Right hindlimb (tissue), 1 donor: Measurements from ENCODE around the gene TNFRSF13B.
"Not testable (repeated sequence)": the region's sequence is repeated elsewhere in the genome, so short reads cannot be mapped to it uniquely, and the experiment has no call there.

Experiments
- DNase-seq: peaks from one replicate; pipeline ENCODE4 v3.0.0-alpha.2; 2018

The TNFRSF13B gene

DNA sequence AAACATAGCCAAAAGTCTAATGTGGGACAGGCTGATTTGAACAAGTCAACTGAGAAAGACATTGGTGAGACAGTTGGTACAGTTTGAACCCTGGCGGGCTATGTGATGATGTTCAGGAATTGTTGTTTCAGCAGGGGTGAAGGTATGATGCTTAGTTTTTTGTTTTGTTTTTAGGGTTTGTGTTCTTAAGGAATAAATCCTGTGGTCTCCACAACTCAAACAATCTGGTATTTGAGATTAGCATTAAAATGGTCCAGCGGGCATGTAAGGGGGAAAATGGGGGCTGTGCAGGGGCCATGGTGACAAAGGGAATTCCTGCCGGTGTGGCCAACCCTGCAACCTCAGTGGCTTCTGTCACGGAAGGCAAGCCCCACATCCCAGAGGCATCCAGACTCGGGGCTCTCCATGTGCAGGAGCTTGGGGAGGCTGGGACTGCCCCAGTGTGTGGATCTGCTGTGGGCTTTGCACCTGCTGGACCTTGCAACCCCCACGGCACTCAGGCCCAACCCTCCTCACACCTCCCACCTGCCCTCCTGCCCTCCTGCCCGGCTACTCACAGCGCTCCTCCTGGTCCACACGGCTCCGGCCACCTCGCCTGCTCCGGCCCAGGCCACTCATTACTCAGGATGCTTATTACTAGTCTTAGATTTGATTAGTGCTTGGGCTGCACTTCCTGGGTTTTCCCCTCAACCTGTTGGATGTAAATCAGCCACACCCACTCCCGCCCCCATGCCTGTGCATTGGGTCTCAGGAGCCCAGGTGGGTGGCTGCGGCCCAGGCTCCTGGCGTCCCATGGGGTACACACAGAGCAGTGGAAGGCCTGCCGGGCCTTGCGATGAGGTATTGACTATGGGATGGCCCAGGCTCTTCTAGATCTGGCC lies at the start of gene TNFRSF13B:
Gene TNFRSF13B, minus strand, starts transcription at position 661 of the 881 bp plus-strand sequence. Its CDS starts 43 bp downstream, at position 618.
- no peak for DNase-seq

DNA sequence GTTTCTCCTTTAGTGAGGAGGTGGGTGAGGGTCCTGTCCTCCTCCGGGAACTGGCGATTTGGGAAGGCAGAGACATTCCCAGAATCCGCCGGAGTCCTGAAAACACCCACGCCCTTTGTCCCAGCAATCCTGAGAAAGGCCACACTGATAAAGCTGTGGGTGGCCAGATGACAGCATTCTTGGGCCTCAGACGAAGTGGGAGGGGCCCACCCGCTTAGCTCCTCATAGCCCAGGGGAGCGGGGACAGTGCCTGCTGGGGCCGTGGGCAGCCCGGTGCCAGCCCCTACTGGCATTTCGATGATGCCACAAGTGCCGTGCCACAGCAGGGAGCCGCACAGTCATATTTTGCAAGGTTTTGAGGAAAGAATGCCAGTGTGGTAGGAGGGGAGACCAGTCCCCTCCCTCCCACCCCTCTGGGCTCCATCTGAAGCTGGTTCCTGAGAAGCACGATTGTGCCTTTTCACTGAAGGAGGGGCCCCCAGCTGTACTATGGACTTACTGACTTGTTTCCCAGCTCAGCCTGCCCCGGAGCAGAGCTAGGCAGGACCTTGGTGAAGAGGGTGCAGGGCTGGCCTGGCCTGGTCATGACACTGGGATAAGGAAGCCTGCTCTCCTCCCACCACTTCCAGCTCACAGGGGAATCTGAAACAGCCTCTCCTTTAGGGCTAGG lies 49.4 kb upstream of the TNFRSF13B start:
- no peak for DNase-seq

DNA sequence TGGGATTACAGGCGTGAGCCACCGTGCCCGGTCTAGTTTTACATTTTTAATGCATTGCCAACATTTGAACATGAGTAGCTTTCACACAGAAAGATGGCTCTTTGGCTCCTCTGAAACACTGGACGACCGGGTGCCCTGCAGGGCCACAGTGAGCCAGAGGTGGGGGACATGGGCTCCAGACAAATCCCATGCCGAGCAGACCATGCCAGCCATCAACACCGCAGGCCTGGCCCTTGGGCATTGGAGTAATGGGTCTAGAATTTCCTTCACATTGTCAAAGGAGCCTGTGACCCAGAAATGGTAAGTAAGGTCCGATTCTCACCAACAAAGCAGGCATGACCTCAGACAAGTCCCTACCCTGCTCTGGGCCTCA lies 48.9 kb upstream of the TNFRSF13B start:
- no peak for DNase-seq

DNA sequence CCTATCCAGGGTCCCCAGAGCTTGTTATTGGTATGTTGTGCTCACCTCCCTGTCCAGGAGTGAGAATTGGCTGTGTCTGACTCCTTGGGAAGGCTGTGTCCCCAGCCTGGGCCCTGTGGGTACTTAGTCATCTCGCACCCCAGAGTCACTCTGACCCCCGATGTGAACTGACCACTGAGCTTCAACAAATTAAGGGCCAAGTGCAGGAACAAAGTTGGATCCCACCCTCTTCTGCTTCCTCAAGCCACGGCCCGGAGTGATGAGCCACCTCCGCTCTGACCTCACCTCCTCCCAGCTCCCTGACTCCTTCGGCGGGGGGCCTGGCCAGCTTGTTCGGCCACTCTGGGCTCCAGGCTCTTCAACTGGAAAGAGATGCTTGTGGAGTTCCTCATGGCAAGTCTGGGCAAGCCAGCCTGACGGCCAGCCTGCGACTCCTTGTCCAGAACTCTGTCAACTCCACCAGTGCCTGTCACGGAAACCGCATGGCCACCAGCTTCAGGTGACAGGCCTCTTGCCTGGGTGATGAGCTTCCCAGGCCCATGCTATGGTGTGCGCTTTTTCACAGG lies 48.1 kb upstream of the TNFRSF13B start:
- no peak for DNase-seq

DNA sequence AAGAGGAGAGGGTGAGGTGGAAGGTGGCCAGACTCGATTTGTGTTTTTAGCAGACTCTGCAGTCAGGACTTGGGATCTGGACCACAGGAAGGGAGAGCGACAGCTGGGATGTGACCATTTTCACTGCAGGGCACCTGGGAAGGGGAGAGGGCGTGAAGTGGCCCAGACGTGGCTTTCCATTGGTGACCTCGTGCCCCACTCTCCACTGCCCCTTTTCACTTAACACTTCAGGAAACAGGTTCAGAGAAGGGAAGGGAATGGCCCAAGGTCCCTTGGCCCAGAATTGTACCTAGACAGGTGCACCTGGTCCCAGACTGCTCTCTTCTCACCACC lies 47.5 kb upstream of the TNFRSF13B start:
- DNase-seq, result no peak

DNA sequence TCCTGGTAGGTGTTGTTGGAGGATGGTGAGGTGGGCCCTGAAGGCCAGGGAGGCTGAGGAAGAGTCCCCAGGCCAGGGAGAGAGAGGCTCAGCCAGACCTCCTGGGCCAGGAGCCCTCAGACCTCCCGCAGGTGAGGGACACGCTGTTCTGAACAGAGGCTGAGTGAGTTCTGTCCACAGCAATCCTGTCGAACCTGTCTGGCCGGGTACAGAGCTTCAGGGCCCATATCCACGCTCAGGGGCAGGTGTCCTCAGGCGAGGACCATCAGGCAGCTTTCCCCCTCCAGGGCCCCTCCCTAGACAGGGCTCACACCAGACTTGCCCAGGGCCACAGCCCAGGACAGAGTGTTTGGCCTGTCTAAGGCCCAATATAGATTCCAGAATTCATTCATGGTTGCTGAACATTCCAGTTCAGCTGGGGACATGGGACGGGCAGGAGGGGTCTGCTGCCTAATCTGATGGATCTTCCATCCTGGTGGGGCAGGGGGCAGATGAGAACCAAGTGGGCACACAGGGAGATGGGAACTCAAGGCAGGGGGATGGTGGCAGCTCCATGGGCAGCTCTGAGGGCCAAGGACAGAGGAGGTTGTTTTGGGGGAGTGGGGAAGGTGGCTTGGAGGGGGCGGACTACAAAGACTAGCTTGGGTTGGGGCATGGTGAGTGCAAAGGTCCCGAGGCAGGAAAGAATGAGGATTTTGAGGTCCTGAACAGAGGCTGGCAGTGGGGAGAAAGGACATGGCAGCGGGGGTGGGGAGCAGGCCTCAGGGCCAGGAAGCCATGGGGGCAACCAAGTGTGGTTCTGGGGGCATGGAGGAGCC lies 46.9 kb upstream of the TNFRSF13B start:
- no peak for DNase-seq

DNA sequence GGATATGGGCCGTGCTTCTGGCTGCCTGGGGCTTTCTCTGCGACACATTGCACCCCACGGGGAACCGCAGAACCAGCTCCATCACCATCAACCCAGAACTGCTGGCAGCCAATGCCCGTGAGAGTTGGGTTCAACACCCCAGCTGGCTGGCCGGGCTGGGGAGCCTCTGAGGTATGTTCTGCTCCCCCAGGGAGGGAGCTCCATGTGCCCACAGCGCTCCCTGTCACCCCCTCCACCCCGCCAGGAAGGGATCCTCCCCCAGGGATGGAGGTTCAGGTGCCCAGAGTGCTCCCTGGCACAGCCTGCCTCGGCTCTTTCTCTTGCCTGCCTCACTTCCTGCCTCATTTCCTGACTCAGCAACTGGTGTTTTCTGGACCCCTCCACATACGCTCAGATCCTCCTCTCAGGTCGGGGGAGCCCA lies 46.1 kb upstream of the TNFRSF13B start:
- DNase-seq, result no peak

DNA sequence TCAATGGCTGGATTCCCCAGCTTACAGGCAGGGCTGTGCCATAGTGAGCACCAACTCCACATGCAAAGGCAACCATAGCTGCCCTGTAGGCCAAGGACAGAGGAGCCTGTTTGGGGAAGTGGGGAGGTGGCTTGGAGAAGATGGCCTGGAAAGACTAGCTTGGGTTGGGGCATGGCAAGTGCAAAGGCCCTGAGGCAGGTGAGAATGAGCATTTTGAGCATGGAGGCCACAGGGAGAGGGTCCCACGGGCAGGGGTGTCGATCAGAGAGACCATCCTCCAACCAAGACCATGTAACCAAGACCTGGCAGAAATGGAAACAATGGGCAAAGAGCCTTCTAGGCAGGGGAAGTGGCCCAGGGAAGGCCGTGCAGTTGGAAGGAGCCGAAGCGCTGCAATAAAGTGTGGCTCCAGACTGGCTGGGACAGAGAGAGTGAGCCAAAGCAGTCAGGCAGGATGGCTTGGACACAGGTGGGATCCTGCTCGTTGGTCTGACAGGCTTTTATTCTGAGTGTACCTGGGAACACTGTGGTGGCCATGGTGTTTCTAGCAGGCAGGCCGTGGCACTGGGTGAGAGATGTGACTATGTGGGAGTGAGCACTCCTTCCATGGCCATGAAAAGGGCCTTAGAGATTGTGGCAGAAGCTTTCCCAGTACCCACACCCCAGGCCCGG lies 45.6 kb upstream of the TNFRSF13B start:
- DNase-seq, result no peak

DNA sequence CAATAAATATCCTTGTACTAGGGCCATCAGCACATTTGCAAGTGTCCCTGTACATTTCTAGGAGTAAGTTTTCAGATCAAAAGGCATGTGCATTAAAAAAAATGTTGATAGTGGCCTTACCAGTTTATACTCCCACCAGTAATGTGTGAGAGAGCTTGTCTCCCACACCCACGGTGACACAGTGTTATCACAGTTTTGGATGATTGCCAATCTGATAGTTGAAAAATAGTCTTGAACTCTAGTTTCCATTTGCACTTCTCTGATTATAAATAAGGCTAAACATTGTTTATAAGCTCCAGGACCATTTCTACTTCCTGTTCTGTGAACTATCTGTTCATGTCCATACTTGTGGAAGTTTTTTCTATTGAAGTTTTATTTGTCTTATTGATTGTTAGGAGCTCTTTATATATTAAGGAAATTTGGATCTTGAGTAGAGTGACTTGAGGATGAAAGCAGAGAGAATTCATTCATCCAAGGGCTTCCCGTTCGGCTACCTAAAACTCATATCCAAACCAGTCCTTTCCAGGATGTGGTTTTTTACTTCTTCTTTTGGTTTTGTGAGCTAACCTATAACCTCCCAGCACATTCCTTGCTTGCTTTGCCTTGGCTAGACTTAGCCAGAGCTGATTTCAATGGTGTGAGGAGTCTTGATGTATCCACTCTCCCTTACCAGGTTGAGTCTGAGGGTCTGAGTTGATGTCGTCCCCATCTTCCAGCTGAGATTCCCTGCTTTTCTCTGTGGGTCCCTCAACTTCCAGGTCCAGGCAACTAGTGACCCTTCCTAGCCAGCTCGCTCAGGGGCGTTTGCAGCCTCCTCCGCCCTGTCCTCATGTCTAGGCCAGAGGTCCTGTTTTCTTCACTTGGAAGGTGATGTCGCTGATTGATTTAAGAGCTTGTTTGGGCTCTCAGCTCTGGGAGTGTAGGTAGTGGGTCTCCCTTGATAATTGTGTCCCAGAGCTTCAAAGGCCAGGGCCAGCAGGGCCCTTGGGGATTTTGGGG lies 44.6 kb upstream of the TNFRSF13B start:
- DNase-seq, result not testable (repeated sequence)

DNA sequence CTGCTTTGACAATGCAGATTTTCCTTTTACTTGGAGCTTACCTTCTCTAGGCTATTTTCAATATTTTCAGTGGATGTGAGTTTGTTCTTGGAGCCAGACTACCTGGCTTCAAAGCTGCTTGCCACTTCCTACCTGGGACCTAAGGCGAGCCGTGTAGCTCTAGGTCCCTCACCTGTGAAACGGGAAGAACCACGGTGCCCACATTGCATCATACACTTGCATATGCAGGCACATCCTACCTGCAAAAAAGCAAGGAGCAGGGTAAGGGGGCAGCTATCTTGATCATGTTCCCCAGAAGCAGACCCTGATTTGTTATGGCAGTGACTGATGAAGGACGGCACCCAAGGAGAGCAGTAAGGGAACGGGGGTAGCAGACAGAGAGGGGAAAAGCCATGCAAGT lies 43.3 kb upstream of the TNFRSF13B start:
- DNase-seq, result no peak

DNA sequence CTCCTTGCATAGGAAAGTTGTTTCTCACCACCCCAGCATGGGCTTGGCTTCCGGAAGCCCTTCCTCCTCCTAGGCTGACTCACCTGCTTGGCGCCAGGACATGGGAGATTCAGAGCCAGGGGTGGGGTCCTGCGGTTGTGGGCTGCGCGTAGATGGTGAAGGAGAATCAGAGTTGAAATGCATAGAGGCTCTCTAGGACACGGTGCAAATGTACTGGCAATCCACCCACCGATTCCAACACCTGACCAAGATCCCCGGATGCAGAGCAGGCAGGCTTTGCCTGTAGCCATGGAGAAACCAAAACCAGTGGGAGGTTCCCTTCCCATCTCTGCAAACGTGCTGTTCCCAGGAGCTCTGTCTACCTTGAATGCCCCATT lies 42.8 kb upstream of the TNFRSF13B start:
- DNase-seq, result not testable (repeated sequence)

DNA sequence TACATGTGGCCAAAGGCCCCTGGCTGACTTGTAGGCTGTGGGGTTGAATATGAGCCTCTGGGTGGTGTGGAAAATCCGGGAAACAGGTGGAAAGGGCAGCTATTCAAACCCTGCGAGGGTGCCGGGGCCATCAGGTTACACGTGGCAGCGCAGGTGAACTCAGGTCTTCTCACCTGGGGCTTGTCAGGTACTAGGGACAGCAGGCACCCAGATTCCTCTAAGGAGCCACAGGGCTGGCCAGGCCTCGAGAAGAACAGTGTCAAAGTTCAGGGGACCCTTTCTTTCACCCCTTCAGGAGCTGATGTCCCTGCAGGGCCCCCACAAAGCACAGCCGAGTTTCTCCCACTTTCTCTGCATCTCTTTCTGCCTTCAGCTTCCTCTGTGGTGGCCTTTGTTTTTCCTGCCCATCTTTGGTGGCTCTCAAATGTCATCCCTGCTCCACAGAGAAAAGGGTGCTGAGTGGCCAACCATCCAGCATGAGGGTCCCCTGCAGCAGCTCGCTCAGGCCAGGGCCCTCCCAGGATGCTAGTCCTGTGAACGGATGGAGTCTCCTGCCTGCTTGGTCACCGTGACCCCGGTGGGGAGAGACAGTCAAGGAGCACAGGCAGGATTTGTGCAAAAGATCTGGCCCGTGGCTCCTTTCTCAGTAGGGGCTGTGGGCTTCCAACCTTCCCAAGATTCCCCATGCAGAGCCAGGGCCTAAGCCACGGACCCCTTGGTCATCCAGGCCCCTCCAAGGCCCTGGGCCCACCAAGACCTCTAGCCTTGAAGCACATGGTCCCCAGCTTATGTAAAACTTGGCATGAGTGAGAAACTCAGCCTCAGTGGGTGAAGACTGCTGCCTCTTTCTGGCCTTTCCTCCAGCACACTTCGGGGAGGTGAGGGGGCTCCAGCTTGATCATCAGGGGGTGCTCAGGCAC lies 42.2 kb upstream of the TNFRSF13B start:
- not testable (repeated sequence) for DNase-seq

DNA sequence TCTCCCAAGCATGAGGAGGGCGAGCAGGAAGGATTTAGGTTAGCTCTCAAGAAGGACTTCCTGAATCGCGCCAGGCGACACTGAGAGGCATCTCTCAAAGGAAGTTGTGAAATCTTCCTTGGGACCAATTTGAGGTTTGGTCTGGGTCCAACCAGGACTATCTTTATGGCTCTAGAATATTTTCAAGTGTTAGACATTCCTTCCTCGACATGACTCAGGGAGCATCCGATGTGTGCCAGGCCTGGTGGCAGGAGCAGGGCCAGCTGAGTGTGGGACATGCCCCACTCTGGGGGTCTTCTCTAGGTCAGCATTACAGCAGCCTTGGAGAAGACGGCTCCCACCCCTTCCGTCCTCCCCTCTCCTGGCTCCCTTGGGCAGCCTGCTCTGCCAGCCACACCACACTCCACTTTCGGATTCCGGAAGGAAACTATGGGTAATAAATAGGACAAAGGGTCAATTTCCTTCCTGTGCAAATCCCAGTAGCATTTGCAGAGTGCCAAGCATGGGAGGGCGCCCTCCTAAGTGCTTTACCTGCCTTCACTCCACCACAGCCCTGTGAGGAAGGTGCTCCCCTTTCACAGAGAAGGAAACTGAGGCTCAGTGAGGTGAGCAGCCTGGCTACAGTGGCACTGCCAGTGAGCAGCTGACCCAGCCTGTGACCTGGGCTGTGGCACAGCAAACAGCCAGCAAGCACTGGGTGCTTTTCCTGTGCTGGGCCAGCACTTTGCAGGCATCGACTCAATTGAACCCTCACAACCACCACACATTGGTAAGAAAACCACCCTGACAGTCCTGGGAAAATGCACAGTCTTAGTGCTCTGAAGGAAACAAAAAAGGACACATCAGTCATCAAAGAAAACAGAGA lies 39.4 kb upstream of the TNFRSF13B start:
- not testable (repeated sequence) for DNase-seq

DNA sequence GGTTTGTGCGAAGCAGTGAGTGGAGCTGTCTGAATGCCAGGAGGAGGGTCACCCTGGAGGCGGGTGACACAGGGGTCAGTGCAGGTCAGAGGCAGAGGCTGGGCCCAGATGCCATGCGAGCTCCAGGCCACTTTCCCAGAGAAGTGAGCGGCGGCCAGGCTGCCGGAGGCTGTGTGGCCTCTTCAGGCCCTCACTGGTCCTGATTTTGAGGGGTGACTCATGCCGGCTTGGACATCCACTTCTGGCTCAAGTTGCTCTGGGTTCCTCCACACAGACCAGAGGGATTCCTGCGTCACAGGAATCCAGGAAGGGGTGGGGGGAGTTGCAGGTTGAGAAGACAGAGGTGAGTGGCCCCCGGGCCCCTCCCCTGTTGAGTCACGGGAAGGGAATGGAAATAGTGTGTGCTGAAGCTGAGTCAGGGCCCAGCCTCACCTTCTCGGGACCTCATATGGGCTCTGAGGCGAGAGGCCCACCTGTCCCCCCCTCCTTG lies 38.7 kb upstream of the TNFRSF13B start:
- not testable (repeated sequence) for DNase-seq

DNA sequence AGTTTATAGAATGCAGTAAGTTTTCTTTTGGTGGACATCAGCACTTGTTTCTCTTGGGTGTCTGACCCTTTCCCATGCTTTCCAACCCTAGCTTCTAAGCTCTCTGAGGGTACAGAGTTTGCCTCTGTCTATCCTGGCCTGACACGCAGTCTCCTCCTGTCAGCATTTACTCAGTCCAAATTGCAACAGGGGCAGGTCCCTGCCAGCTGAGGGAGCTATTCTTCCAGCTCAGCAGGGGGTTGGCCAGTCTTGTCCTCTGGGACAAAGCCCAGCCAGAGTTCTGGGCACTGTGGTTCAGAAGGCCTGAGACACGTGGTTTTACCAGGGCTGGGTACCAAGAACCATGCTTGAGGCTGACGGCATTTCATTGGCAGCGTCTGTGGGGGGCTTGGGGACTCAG lies 38.1 kb upstream of the TNFRSF13B start:
- DNase-seq, result not testable (repeated sequence)

DNA sequence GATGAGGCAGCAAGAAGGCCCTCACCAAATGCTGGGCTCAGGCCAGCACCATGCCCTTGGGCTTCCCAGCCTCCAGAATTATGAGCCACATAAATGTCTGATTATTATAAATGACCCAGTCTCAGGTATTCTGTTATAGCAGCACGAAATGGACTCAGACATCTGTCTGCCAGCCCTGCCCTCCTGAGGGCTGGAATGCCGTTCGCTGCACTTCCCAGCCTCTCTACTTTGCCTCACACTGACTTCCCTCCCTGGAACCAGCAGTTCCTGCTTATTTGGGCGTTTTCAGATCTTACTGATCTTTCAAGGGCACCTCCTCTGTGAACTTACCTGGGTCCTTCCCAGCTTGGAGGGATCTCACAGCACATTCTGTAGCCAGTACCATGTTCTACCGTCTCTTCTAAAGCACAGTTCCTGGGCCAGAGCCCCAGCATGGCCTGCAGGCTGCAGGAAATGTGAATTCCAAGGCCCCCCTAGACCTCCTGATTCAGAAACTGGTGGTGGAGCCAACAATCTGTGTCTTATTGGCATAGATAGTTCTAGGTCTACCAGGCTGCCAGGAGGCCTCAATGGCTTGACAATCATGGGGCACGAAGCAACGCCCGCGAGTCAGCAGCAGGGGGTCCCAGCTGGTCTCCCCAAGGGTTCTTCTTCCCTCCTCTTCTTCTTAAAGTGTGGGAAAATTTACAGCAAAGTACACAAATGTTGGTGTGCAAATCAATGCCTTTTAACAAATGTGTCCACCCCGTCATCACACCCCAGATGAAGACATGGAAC lies 36.9 kb upstream of the TNFRSF13B start:
- DNase-seq, result not testable (repeated sequence)

DNA sequence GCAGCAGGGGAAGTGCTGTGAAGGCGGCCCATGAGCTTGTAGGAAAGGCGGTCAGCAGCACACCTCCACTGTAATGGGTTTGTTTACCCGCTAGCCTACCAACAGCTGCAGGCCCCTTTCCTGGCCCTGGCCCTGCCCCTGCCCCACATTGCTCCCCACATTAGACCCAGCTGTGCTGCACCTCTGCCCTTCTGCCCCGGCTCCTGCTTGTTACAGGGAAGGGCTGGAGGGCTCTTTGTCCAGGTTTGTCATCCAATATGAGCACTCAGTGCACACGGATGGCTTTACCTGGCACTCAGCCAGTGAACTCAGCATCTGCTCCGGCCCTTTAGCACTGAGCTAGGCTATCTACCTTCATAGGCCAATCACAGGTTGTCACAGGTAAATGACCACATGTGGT lies 36.0 kb upstream of the TNFRSF13B start:
- DNase-seq, result not testable (repeated sequence)

DNA sequence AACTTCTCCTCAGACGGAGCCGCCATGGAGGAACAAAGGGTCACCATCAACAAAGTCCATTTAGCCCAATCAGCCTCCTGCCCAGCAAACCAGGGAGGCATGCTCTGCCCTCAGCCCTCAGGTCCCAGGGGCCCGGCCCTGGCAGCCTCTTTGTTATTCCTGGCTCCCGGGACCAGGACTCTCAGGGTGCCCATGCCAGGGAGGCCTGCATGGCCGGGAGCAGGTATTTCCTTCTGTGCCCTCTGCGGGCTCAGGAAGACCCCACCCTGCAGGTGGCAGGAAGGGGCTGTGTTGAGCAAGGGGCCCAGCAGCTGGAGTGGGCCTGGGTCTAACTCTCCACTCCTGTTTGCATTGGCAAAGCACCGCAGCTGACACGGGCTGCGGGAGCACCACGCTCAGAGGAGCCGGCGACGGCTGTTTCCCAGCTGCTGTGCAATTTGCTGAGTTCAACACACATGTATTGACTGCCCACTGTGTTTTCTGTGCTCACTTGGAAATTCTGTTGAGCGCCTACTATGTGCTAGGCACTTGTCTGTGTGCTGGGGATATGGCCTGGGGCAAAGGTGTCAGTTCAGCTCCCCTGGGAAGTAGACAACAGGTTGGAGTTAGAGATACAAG lies 33.2 kb upstream of the TNFRSF13B start:
- DNase-seq, result not testable (repeated sequence)
